ENCODE results near the gene ACOXL. TPM values are rescaled to one million over a fixed set of nuclear protein-coding genes. Genes with fewer than 3 reads are reported as not detected.

ACOXL gene
- total and polyA plus RNA-seq, 2 donors, result 0.38 to 0.41 TPM

DNA sequence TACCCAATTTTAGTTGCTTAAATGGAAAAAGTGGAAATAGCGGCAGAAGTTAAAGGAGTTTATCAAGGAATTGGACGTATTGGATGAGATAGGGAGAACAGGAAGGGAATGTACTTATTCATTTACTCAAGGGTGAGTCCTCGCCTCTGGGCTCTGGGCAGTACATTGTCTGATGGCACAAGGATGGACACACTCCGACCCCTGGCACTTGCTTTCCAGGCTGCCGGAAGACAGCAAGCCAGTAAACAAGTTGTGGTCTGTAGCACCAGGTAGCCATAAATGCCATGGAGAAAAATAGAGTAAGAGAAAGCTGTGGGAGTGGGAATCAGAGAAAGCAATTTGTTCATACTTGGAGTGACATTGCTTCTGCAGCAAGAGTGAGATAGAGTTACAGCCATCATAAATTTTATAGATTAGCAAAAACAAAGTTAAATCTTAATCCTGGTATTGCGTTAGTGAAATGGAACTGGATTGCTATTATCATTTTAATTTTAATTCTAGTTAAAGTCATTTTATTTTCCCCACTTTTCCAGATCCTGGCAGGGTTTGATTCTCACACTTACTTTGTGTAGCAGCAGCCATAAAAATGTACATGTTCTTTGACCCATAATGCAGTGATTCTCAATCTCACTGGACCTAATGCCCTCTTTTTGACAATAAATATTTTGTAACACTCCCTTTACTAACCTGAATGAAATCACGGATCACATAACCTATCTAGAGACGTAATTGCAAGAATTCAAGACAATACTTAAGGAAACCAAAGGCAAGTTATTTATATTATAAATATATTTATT, 252.5 kb downstream of the ACOXL start:
- Histone ChIP-seq H3K27ac (ENCODE audit: low read depth in 1 of 2, low read length in 1 of 2) (no peak overlapping the region), H3K4me1 (ENCODE audit: control insufficient read depth in 2 of 2, insufficient read depth in 2 of 2, low read length in 2 of 2) (peaks cover 0 to 12% of the 10 kb centered on the region in 2 donors), H3K27me3 (ENCODE audit: control insufficient read depth in 2 of 2, insufficient read depth in 1 of 2, low read length in 1 of 2) (no peaks in the 10 kb centered on the region), H3K9me3 (ENCODE audit: control insufficient read depth in 2 of 2, insufficient read depth in 1 of 2, low read length in 1 of 2) (no peaks in the 10 kb centered on the region), H3K4me3 (ENCODE audit: low read length in 2 of 2) (no peak overlapping the region), H3K36me3 (ENCODE audit: control insufficient read depth in 2 of 2, insufficient read depth in 2 of 2, low read length in 1 of 2) (no peaks in the 10 kb centered on the region)
- no peak for DNase-seq (ENCODE audit: low read depth in 6 of 9, low spot score in 9 of 9)
- WGBS, result 92% methylated on average over 8 of the region's 8 CpGs

DNA sequence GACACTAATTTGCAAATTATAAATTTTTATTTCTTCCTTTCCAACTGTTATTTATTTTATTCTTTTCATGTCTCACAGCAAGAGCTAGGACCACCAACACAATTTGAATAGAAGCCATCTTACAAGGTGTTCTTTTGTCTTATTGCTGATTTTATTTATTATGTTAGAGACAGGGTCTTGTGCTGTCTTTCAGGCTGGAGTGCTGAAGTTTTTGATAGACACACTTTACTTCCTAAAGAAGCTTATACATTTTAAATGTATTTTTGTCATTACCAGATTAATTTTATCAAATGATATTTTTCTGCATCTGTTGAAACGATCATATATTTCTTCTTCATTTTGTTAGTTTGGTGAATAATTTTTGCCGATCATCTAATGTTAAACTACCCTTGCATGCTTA, 258.1 kb downstream of the ACOXL start:
- Histone ChIP-seq H3K9me3 (ENCODE audit: control insufficient read depth in 2 of 2, insufficient read depth in 1 of 2, low read length in 1 of 2) (no peaks in the 10 kb centered on the region), H3K27me3 (ENCODE audit: control insufficient read depth in 2 of 2, insufficient read depth in 1 of 2, low read length in 1 of 2) (no peaks in the 10 kb centered on the region), H3K4me3 (ENCODE audit: low read length in 2 of 2) (no peak overlapping the region), H3K36me3 (ENCODE audit: control insufficient read depth in 2 of 2, insufficient read depth in 2 of 2, low read length in 1 of 2) (no peaks in the 10 kb centered on the region), H3K27ac (ENCODE audit: low read depth in 1 of 2, low read length in 1 of 2) (no peak overlapping the region), H3K4me1 (ENCODE audit: control insufficient read depth in 2 of 2, insufficient read depth in 2 of 2, low read length in 2 of 2) (peaks cover 0 to 8% of the 10 kb centered on the region in 2 donors)
- no peak for DNase-seq (ENCODE audit: low read depth in 6 of 9, low spot score in 9 of 9)
- WGBS, result 97% methylated on average over 2 of the region's 2 CpGs

DNA sequence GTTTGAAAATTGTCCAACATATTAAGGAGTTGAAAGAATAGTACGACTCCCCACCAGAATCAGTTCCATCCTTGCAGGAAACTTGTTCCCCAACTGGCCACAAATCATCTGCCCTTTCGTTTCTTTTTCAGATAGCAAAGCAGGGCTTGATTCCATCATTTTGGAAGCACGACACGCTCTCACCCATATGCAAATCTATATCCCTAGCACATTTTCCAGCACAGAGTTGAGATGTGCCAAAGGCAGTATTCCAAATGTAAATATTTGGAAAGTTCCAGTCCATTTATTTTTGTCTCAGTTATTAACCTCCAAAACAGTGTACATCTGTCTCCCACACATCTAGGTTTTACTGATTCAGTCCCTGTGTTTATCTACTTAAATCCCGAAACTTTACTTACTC, 259.5 kb downstream of the ACOXL start:
- Histone ChIP-seq H3K4me3 (ENCODE audit: low read length in 2 of 2) (no peak overlapping the region), H3K36me3 (ENCODE audit: control insufficient read depth in 2 of 2, insufficient read depth in 2 of 2, low read length in 1 of 2) (no peaks in the 10 kb centered on the region), H3K9me3 (ENCODE audit: control insufficient read depth in 2 of 2, insufficient read depth in 1 of 2, low read length in 1 of 2) (no peaks in the 10 kb centered on the region), H3K27ac (ENCODE audit: low read depth in 1 of 2, low read length in 1 of 2) (no peak overlapping the region), H3K4me1 (ENCODE audit: control insufficient read depth in 2 of 2, insufficient read depth in 2 of 2, low read length in 2 of 2) (peaks cover 0 to 8% of the 10 kb centered on the region in 2 donors), H3K27me3 (ENCODE audit: control insufficient read depth in 2 of 2, insufficient read depth in 1 of 2, low read length in 1 of 2) (no peaks in the 10 kb centered on the region)
- WGBS, result 96% methylated on average over 5 of the region's 5 CpGs
- no peak for DNase-seq (ENCODE audit: low read depth in 6 of 9, low spot score in 9 of 9)

DNA sequence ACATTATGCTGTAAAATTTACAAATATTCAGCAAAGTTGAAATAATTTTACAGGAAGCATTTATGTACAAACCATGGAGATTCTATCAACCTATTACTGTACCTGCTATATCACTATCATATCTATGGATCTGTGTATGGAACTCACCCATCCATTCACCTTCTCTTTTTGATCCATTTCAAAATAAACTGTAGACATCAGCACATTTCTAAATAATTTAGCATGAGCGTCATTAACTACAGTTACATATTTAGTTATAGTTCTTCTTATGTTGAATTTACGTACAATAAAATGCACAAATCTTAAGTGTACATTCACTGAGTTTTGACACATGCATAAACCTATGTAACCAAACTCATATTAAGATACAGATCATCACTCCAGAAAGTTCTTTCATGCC, 260.5 kb downstream of the ACOXL start:
- H3K9me3 ChIP-seq (ENCODE audit: control insufficient read depth in 2 of 2, insufficient read depth in 1 of 2, low read length in 1 of 2), result no peaks in the 10 kb centered on the region
- no peak overlapping the region for H3K4me3 ChIP-seq (ENCODE audit: low read length in 2 of 2)
- no peaks in the 10 kb centered on the region for H3K36me3 ChIP-seq (ENCODE audit: control insufficient read depth in 2 of 2, insufficient read depth in 2 of 2, low read length in 1 of 2)
- no peaks in the 10 kb centered on the region for H3K27me3 ChIP-seq (ENCODE audit: control insufficient read depth in 2 of 2, insufficient read depth in 1 of 2, low read length in 1 of 2)
- H3K27ac ChIP-seq (ENCODE audit: low read depth in 1 of 2, low read length in 1 of 2), result no peak overlapping the region
- over 99% methylated on average over 2 of the region's 2 CpGs for WGBS
- no peak for DNase-seq (ENCODE audit: low read depth in 6 of 9, low spot score in 9 of 9)
- H3K4me1 ChIP-seq (ENCODE audit: control insufficient read depth in 2 of 2, insufficient read depth in 2 of 2, low read length in 2 of 2), result peaks cover 0 to 8% of the 10 kb centered on the region in 2 donors

DNA sequence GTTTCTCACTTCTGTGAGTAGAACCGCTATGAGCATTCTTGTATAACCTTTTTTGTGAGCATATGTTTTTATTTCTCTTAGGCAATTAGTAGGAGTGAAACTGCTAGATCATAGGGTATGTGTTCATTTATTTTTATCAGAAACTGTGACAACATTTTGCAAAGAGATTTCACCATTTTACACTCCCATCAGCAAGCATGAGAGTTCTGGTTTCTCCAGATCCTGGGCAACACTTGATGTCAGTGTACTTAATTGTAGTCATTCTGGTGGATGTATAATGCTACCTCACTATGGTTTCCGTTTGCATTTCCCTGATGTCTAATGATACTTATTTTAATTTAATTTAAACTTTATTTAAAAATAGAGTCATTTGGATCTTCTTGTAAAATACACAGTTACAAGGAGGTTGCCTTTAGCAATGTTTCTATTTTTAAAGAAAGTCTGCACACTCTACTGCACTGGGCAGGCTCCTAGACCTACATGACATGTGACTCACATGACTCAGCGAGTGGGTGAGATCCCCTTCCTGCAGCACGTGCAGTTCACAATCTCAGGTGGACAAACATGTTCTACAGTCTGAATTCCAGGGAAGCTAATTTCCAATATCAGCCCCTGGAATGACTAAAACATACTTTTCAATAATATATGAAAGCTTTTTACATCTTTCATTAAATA, 261.3 kb downstream of the ACOXL start:
- Histone ChIP-seq H3K36me3 (ENCODE audit: control insufficient read depth in 2 of 2, insufficient read depth in 2 of 2, low read length in 1 of 2) (no peaks in the 10 kb centered on the region), H3K4me3 (ENCODE audit: low read length in 2 of 2) (no peak overlapping the region), H3K27me3 (ENCODE audit: control insufficient read depth in 2 of 2, insufficient read depth in 1 of 2, low read length in 1 of 2) (no peaks in the 10 kb centered on the region), H3K27ac (ENCODE audit: low read depth in 1 of 2, low read length in 1 of 2) (no peak overlapping the region), H3K9me3 (ENCODE audit: control insufficient read depth in 2 of 2, insufficient read depth in 1 of 2, low read length in 1 of 2) (no peaks in the 10 kb centered on the region), H3K4me1 (ENCODE audit: control insufficient read depth in 2 of 2, insufficient read depth in 2 of 2, low read length in 2 of 2) (peaks cover 0 to 8% of the 10 kb centered on the region in 2 donors)
- DNase-seq (ENCODE audit: low read depth in 6 of 9, low spot score in 9 of 9), result peak in 1 of 9 donors; percentile 47
- WGBS, result 52% methylated on average over 4 of the region's 4 CpGs

DNA sequence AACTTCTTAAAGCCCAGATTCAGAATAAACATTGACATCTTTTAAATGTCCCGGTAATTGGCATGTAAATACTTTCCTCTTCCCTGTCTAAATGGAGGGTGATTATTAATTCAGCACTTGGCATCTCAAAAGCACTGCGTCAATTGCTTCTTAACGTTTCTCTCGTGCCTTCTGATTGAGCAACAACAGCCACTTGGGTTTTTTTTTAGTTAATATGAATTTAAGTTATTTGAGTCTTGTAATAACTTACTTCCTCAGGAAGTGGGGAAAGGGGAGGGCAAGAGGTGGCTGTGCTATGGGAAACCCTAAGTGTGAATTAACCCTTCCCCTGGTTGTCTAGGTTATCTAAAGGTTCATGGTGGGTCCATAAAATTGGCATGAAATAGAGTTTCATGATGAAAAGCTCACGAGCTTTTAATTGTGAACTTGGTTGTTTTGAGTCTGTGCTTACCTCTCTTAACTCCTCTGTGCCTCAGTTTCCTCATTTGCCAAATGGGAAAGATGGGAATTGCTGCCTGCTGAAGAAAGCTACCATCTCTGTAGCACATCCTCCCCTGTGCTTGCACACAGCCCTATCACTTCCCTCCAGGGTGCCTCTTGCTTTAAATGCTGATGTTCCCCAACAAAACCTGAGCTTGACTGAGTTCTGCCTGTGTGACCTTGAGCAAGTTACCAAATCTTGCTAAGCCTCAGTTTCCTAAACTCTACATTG, 262.0 kb downstream of the ACOXL start:
- Histone ChIP-seq H3K4me3 (ENCODE audit: low read length in 2 of 2) (no peak overlapping the region), H3K27me3 (ENCODE audit: control insufficient read depth in 2 of 2, insufficient read depth in 1 of 2, low read length in 1 of 2) (no peaks in the 10 kb centered on the region), H3K27ac (ENCODE audit: low read depth in 1 of 2, low read length in 1 of 2) (no peak overlapping the region), H3K9me3 (ENCODE audit: control insufficient read depth in 2 of 2, insufficient read depth in 1 of 2, low read length in 1 of 2) (no peaks in the 10 kb centered on the region), H3K36me3 (ENCODE audit: control insufficient read depth in 2 of 2, insufficient read depth in 2 of 2, low read length in 1 of 2) (no peaks in the 10 kb centered on the region), H3K4me1 (ENCODE audit: control insufficient read depth in 2 of 2, insufficient read depth in 2 of 2, low read length in 2 of 2) (peaks cover 0 to 8% of the 10 kb centered on the region in 2 donors)
- DNase-seq (ENCODE audit: low read depth in 6 of 9, low spot score in 9 of 9), result peak in 1 of 9 donors; percentile 24
- WGBS, result 35% methylated on average over 5 of the region's 5 CpGs

DNA sequence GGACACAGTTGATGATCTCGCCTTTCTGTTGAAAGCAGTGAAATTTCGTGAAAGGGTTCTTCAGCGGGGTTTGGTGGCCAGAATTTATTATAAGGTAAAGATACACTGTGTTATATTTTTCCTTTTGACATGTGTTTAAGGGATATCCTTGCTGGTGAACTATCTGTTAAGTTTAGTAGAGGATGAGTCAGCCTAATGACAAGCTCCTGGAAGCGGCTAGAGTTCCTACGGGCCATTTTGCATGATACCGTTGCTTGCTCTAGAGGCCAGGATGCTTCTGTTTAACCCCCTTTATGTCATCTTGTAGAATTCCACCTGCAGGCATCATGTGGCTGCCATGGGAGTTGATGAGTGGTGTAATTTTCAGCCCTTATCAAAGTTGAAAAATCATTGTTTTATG, 263.5 kb downstream of the ACOXL start:
- no peaks in the 10 kb centered on the region for H3K36me3 ChIP-seq (ENCODE audit: control insufficient read depth in 2 of 2, insufficient read depth in 2 of 2, low read length in 1 of 2)
- no peak overlapping the region for H3K4me3 ChIP-seq (ENCODE audit: low read length in 2 of 2)
- WGBS, result 99% methylated on average over 6 of the region's 6 CpGs
- no peak for DNase-seq (ENCODE audit: low read depth in 6 of 9, low spot score in 9 of 9)
- H3K4me1 ChIP-seq (ENCODE audit: control insufficient read depth in 2 of 2, insufficient read depth in 2 of 2, low read length in 2 of 2), result peaks cover 0 to 8% of the 10 kb centered on the region in 2 donors
- H3K27me3 ChIP-seq (ENCODE audit: control insufficient read depth in 2 of 2, insufficient read depth in 1 of 2, low read length in 1 of 2), result no peaks in the 10 kb centered on the region
- no peaks in the 10 kb centered on the region for H3K9me3 ChIP-seq (ENCODE audit: control insufficient read depth in 2 of 2, insufficient read depth in 1 of 2, low read length in 1 of 2)
- no peak overlapping the region for H3K27ac ChIP-seq (ENCODE audit: low read depth in 1 of 2, low read length in 1 of 2)

DNA sequence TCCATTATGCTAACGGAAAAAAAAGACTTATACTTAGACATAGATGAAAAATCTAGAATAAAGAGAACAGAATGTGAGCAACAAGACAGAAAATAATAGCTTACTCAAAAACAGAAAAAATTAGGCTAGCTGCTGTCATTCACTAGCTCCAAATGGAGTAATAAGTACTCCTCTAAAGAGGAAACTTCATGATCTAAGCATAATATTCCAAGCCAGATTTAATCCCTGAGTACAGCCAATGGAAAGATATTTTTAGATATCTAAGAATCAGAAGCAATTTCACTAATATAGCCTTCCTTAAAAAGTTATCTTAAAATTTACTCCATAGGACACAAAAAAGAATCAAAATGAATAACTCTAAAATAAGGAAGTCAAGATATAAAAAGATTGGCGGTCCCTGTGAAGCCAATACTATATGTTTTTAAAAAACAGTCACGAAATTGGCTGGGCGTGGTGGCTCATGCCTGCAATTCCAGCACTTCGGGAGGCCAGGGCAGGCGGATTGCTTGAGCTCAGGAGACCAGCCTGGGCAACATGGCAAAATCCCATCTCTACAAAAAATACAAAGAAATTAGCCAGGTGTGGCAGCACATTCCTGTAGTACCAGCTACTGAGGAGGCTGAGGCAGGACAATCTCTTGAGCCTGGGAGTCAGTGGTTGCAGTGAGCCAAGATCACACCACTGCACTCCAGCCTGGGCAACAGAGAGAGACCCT, 265.1 kb downstream of the ACOXL start:
- H3K27ac ChIP-seq (ENCODE audit: low read depth in 1 of 2, low read length in 1 of 2), result no peak overlapping the region
- DNase-seq (ENCODE audit: low read depth in 6 of 9, low spot score in 9 of 9), result no peak
- no peaks in the 10 kb centered on the region for H3K9me3 ChIP-seq (ENCODE audit: control insufficient read depth in 2 of 2, insufficient read depth in 1 of 2, low read length in 1 of 2)
- WGBS, result 74% methylated on average over 6 of the region's 6 CpGs
- H3K4me1 ChIP-seq (ENCODE audit: control insufficient read depth in 2 of 2, insufficient read depth in 2 of 2, low read length in 2 of 2), result peaks cover 0 to 8% of the 10 kb centered on the region in 2 donors
- no peaks in the 10 kb centered on the region for H3K27me3 ChIP-seq (ENCODE audit: control insufficient read depth in 2 of 2, insufficient read depth in 1 of 2, low read length in 1 of 2)
- H3K4me3 ChIP-seq (ENCODE audit: low read length in 2 of 2), result no peak overlapping the region
- H3K36me3 ChIP-seq (ENCODE audit: control insufficient read depth in 2 of 2, insufficient read depth in 2 of 2, low read length in 1 of 2), result no peaks in the 10 kb centered on the region
